H1 (cell line): ENCODE results near the gene FNDC11. TPM values are rescaled to one million over a fixed set of nuclear protein-coding genes. Genes with fewer than 3 reads are reported as not detected.

Experiments
- SIN3A ChIP-seq, 2 experiments: IDR thresholded peaks in 1 of 2; conservative IDR thresholded peaks in 1 of 2; 2 replicates each; pipeline ENCODE4 v1.6.1; 2011 to 2012; ENCODE audit warnings: low read length in 2 of 2, improper control_type of control experiment in 1 of 2, low read depth in 1 of 2, mild to moderate bottlenecking in 1 of 2
- TAF7 ChIP-seq: optimal IDR thresholded peaks from 2 replicates; pipeline ENCODE3; 2011; ENCODE audit warnings: low read depth, mild to moderate bottlenecking, inconsistent platforms, low read length, moderate library complexity, borderline replicate concordance
- TBP ChIP-seq: IDR thresholded peaks from 2 replicates; pipeline ENCODE4 v1.6.1; 2011; ENCODE audit warnings: low read depth, low read length, improper control_type of control experiment
- polyA plus RNA-seq, 7 experiments: library from polyadenylated mRNA; depleted of rRNA in 3 of 7; stranded (reverse) in 5 of 7; unstranded in 2 of 7; fragments of >200 nt in 5 of 7; fragments of 200-250 nt in 2 of 7; gene quantifications; 1 replicate in 5 of 7; 2 replicates in 1 of 7; 4 replicates in 1 of 7; pipeline versions ENCODE4 v1.2.1 to v1.2.3, GENCODE V29; 2011 to 2013; ENCODE audit warnings: missing spikeins in 2 of 7, mixed read lengths in 2 of 7
- total RNA-seq: library from RNA; stranded (reverse); fragmentation: NEBNext Ultra II Directional; extraction: Animal tissue kit (Norgen Biotek cat#: 25700); gene quantifications from 2 replicates; pipeline ENCODE4 v1.2.1, GENCODE V29; 2021

FNDC11 gene
- total and polyA plus RNA-seq, 2 of the 8 experiments (the other 6 are each of a cell fraction or from before 2014, with no cell fraction given): 2.6 to 8.8 TPM

DNA sequence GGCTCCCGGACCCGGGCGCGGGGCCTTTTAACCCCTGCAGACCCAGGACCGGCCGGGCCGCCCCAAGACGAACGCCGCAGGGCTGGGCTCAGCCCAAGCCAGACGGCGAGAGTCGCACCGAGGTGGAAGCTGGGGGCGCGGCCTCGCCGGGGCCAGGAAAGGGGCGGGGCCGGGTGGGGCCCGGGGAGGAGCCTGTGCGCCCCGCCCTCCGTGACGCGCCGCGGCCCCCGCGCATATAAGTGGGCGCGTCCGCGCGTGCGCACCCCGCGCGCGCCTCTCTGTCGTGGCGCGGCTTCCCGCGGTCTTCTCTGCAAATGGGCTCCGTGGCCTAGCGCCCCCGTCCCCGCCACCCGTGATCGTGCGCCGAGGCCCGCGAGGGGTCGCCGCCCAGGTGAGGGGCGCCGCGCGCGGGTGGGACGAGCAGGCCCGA, 33.4 kb upstream of the FNDC11 start, which contains the start of gene PPDPF (continued):
- TF ChIP-seq SIN3A (conservative IDR thresholded peaks at IDR 0.05 in 1 of 2, IDR thresholded peaks at IDR 0.05 in 1 of 2; ENCODE audit: low read depth in 1 of 2, low read length in 2 of 2) (no peak), TBP (peak; percentile 88; the same call in 1 of the 2 replicates), TAF7 (no peak)
